Measurements from ENCODE around the gene ARHGDIB. TPM values are rescaled to one million over a fixed set of nuclear protein-coding genes. Genes with fewer than 3 reads are reported as not detected.

ARHGDIB gene
- total RNA-seq, 1 donor from 2014 or later = 313 TPM

DNA sequence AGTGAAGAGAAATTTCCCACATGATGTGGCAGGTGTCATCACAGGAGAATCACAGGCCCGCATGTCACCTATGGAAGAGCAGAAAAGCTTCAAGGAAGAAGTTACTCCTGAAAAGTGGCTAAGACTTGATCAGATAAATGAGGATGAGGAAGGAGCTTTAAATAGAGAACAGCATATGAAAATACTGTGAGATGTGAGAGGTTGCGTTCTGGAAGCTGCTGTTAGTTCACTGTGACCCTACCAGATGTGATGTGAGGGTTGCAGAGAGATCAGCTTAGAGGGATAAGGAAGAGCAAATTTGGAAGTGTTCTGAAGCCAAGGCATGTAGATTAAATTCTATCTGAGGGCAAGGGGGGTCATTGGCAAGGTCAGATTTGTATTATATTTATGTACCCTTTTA is 40.2 kb downstream of the ARHGDIB start:
- no peaks in the 10 kb centered on the region for H3K9me3 ChIP-seq
- intact Hi-C loops (cut with DNase I) = no loop called here
- H3K4me3 ChIP-seq = no peak overlapping the region
- H3K27ac ChIP-seq = no peak overlapping the region
- TF ChIP-seq, protein P1, sequence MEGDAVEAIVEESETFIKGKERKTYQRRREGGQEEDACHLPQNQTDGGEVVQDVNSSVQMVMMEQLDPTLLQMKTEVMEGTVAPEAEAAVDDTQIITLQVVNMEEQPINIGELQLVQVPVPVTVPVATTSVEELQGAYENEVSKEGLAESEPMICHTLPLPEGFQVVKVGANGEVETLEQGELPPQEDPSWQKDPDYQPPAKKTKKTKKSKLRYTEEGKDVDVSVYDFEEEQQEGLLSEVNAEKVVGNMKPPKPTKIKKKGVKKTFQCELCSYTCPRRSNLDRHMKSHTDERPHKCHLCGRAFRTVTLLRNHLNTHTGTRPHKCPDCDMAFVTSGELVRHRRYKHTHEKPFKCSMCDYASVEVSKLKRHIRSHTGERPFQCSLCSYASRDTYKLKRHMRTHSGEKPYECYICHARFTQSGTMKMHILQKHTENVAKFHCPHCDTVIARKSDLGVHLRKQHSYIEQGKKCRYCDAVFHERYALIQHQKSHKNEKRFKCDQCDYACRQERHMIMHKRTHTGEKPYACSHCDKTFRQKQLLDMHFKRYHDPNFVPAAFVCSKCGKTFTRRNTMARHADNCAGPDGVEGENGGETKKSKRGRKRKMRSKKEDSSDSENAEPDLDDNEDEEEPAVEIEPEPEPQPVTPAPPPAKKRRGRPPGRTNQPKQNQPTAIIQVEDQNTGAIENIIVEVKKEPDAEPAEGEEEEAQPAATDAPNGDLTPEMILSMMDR (IDR thresholded peaks at IDR 0.05) = no peak
- ATAC-seq (no peak), DNase-seq (no peak)
- H3K36me3 ChIP-seq = peaks cover 14% of the 10 kb centered on the region
- no peaks in the 10 kb centered on the region for H3K4me1 ChIP-seq
- no peaks in the 10 kb centered on the region for H3K27me3 ChIP-seq (ENCODE audit: low read depth)

DNA sequence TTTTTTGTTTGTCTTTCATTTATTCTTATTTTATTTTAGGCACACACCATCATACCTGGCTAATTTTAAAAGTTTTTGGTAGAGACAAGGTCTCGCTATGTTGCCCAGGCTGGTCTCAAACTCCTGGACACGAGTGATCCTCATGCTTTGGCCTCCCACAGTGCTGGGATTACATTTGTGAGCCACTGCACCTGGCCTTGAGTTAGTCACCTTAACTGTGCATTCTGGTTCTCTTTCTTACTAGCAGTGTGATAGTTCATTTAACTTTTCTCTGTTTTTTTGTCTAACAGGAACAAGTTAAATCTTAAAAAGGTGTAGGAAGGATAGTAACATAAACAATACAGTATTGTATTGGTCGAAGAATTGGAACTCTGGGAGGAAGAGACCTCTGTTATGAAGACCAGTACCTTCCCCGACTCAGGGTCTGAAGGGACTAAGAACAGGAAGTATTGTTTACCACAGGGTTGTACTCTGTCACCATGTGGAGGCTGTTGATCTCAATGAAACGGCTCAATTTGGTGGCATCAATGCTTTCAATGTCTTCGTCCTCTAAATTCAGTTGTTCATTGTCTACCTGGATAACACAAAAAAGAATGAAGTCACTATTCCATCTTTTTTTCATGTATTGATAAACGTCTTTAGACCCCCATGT is 40.8 kb downstream of the ARHGDIB start:
- TF ChIP-seq, protein P1 (IDR thresholded peaks at IDR 0.05) = no peak
- no peak overlapping the region for H3K4me3 ChIP-seq
- H3K27ac ChIP-seq = no peak overlapping the region
- H3K36me3 ChIP-seq = peaks cover 19% of the 10 kb centered on the region
- no peaks in the 10 kb centered on the region for H3K27me3 ChIP-seq (ENCODE audit: low read depth)
- H3K4me1 ChIP-seq = no peaks in the 10 kb centered on the region
- intact Hi-C loops (cut with DNase I) = no loop called here
- H3K9me3 ChIP-seq = no peaks in the 10 kb centered on the region
- ATAC-seq = no peak
- DNase-seq = no peak

DNA sequence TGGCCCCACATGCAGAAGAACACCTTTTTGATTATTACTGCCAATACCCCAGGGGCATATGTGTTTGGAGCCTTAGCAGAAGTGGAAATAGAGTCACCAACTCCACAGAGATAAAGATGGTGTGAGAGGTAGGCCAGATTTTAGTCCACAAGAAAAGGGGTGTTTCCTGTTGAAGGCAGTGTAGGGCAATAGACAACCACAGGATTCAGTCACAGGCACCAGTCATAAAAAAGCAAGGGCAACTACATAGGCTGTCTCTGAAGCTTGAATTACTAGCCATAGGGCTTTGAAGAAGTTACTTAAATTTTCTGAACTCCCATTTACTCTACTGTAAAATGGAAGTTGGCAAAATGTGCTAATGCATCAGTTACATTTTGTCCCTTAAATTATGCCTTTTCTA is 41.9 kb downstream of the ARHGDIB start:
- H3K4me3 ChIP-seq = no peak overlapping the region
- no peak for ATAC-seq

DNA sequence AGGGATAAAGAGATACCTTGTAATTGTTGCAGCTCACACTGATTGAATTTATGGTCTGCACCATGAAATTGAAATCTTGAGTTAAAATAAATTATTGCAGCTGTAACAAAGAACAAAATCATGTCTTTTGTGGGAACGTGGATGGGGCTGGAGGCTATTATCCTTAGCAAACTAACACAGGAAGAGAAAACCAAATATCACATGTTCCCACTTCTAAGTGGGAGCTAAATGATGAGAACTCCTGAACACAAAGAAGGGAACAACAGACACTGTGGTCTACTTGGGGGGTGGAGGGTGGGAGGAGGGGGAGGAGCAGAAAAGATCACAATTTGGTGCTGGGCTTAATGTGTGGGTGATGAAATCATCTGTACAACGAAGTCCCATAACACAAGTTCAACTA is 45.7 kb downstream of the ARHGDIB start:
- H3K36me3 ChIP-seq = peaks cover 19% of the 10 kb centered on the region

More for the DNA sequence above, 41.9 kb downstream of the ARHGDIB start:
- DNase-seq = no peak
- intact Hi-C loops (cut with DNase I) = no loop called here
- H3K27me3 ChIP-seq (ENCODE audit: low read depth) = no peaks in the 10 kb centered on the region
- H3K27ac ChIP-seq = no peak overlapping the region
- H3K9me3 ChIP-seq = no peaks in the 10 kb centered on the region
- peaks cover 19% of the 10 kb centered on the region for H3K36me3 ChIP-seq
- H3K4me1 ChIP-seq = no peaks in the 10 kb centered on the region
- TF ChIP-seq, protein P1 (IDR thresholded peaks at IDR 0.05) = no peak

DNA sequence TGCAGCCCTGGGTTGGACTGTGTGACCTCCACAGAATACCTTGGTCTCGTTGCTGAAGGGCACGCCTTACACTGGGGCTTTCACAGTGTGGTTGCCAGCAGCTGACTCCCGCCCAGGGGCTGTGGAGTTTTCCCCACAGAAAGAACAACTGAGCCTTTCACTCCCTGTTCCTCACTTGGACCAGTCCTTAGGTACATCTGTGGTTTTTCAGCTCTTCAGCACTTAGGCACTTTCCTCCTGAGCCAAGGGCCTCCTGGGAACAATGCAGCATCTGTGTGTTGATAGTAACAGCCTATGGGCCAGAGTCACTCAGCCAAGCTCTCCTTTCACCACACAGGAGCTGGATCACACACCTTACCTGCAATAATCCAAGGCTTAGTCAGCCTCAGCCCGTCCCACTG is 48.0 kb downstream of the ARHGDIB start:
- DNase-seq = no peak
- H3K27me3 ChIP-seq (ENCODE audit: low read depth) = no peaks in the 10 kb centered on the region

More for the DNA sequence above, 45.7 kb downstream of the ARHGDIB start:
- H3K27me3 ChIP-seq (ENCODE audit: low read depth) = no peaks in the 10 kb centered on the region
- H3K9me3 ChIP-seq = no peaks in the 10 kb centered on the region
- intact Hi-C loops (cut with DNase I) = no loop called here
- DNase-seq (no peak), ATAC-seq (no peak)
- H3K4me1 ChIP-seq = no peaks in the 10 kb centered on the region
- no peak overlapping the region for H3K27ac ChIP-seq
- H3K4me3 ChIP-seq = no peak overlapping the region
- TF ChIP-seq, protein P1 (IDR thresholded peaks at IDR 0.05) = no peak

More for the DNA sequence above, 48.0 kb downstream of the ARHGDIB start:
- no peak for ATAC-seq
- Histone ChIP-seq H3K36me3 (peaks cover 19% of the 10 kb centered on the region), H3K4me1 (no peaks in the 10 kb centered on the region), H3K27ac (no peak overlapping the region), H3K9me3 (no peaks in the 10 kb centered on the region), H3K4me3 (no peak overlapping the region)
- intact Hi-C loops (cut with DNase I) = no loop called here
- TF ChIP-seq, protein P1 (IDR thresholded peaks at IDR 0.05) = no peak
